Panc1 (cell line): ENCODE measurements around the gene CCDC141. TPM values are rescaled to one million over a fixed set of nuclear protein-coding genes. Genes with fewer than 3 reads are reported as not detected.

Source experiments
- ATAC-seq: fragments of 200-7000 bp; cut with Tn5 transposase; 2 replicates; pipeline ENCODE4 v1.9.1; 2020; ENCODE audit warnings: mild to moderate bottlenecking, moderate library complexity
- BruUV-seq: library from RNA; stranded (reverse); fragments of 400-500 nt; replicated peaks from 2 replicates; lab custom pipeline; 2021; lab: Mats Ljungman, UMichigan
- CTCF ChIA-PET: fragments of 300-600 bp; sonication (Branson Sonifier 250); formaldehyde crosslinking; loops from one replicate; lab custom pipeline; 2022; ENCODE audit warnings: antibody characterized with exemption; lab: Charles Lee
- POLR2A ChIA-PET: fragments of 300-600 bp; sonication (Branson Sonifier 250); formaldehyde crosslinking; loops from one replicate; lab custom pipeline; 2022; ENCODE audit warnings: antibody characterized with exemption; lab: Charles Lee
- DNase-seq: peaks from one replicate; pipeline ENCODE4 v3.0.0-alpha.2; 2010; ENCODE audit warnings: low read depth, low spot score
- H3K27ac ChIP-seq: 2 replicates; pipeline ENCODE4 v1.5.1; 2011; ENCODE audit warnings: mild to moderate bottlenecking, low read length, inconsistent platforms
- H3K27me3 ChIP-seq: fragments of 200-500 bp; sonication (Bioruptor generic); 2 replicates; pipeline ENCODE4 v1.6.0; 2014; ENCODE audit warnings: low read length, inconsistent platforms; ENCODE audit not compliant: control insufficient read depth, insufficient read depth
- H3K36me3 ChIP-seq: fragments of 200-500 bp; sonication (Bioruptor generic); 2 replicates; pipeline ENCODE4 v1.5.1; 2014; ENCODE audit warnings: inconsistent platforms, mild to moderate bottlenecking, low read length, moderate library complexity; ENCODE audit not compliant: control insufficient read depth, insufficient read depth
- H3K4me1 ChIP-seq: 2 replicates; pipeline ENCODE4 v1.5.1; 2011; ENCODE audit warnings: inconsistent platforms, mild to moderate bottlenecking, low read length, moderate library complexity; ENCODE audit not compliant: control insufficient read depth, insufficient read depth
- H3K4me3 ChIP-seq, 2 experiments: 2 replicates each; pipeline ENCODE4 v1.5.1; 2011 to 2012; ENCODE audit warnings: low read depth in 2 of 2, low read length in 2 of 2, mild to moderate bottlenecking in 2 of 2, inconsistent platforms in 1 of 2, moderate library complexity in 1 of 2
- H3K9me3 ChIP-seq: fragments of 200-500 bp; sonication (Bioruptor generic); 2 replicates; pipeline ENCODE4 v1.5.1; 2014; ENCODE audit warnings: low read depth, mild to moderate bottlenecking, inconsistent platforms, low read length, moderate library complexity; ENCODE audit not compliant: control insufficient read depth, insufficient read depth
- POLR2AphosphoS5 ChIP-seq: IDR thresholded peaks from 2 replicates; pipeline ENCODE4 v1.6.1; 2012; ENCODE audit warnings: mild to moderate bottlenecking, low read depth, low read length, moderate library complexity
- SIN3A ChIP-seq: IDR thresholded peaks from 2 replicates; pipeline ENCODE4 v1.6.1; 2012; ENCODE audit warnings: low read depth, mild to moderate bottlenecking, low read length, moderate library complexity, borderline replicate concordance; ENCODE audit not compliant: insufficient read depth
- TCF7L2 ChIP-seq: IDR thresholded peaks from 2 replicates; pipeline ENCODE4 v1.6.1; 2011; ENCODE audit warnings: mild to moderate bottlenecking, low read depth, low read length, inconsistent platforms
- in situ Hi-C: cut with HindIII; loops from 2 replicates; pipeline ENCODE4 v1.10.0; 2016; ENCODE audit warnings: low sequenced_read_pairs, low pct_unique_long_range_greater_than_20kb
- intact Hi-C: fragments of 100-400 bp; cut with micrococcal nuclease; formaldehyde crosslinking; loops from one replicate; pipeline ENCODE4 v1.10.0; 2022; ENCODE audit not compliant: unreplicated experiment
- total RNA-seq: library from RNA; stranded (reverse); gene quantifications from one replicate; pipeline ENCODE4 v1.2.1, GENCODE V29; 2021; ENCODE audit not compliant: unreplicated experiment
- TF ChIP-seq, protein P1 (sequence below), 2 experiments: IDR thresholded peaks; 2 replicates each; pipeline ENCODE4 v1.6.1; 2011 to 2012; ENCODE audit warnings: low read depth in 2 of 2, control low read depth in 1 of 2, low read length in 1 of 2, mild to moderate bottlenecking in 1 of 2, moderate library complexity in 1 of 2; ENCODE audit not compliant: insufficient read depth in 1 of 2
- TF ChIP-seq, protein P2 (sequence below): fragments of 450-650 bp; IDR thresholded peaks from 2 replicates; pipeline ENCODE4 v1.5.1; 2017; ENCODE audit warnings: mild to moderate bottlenecking

Gene CCDC141
- total RNA-seq, 1 experiment from 2014 or later, result 0.10 TPM

DNA sequence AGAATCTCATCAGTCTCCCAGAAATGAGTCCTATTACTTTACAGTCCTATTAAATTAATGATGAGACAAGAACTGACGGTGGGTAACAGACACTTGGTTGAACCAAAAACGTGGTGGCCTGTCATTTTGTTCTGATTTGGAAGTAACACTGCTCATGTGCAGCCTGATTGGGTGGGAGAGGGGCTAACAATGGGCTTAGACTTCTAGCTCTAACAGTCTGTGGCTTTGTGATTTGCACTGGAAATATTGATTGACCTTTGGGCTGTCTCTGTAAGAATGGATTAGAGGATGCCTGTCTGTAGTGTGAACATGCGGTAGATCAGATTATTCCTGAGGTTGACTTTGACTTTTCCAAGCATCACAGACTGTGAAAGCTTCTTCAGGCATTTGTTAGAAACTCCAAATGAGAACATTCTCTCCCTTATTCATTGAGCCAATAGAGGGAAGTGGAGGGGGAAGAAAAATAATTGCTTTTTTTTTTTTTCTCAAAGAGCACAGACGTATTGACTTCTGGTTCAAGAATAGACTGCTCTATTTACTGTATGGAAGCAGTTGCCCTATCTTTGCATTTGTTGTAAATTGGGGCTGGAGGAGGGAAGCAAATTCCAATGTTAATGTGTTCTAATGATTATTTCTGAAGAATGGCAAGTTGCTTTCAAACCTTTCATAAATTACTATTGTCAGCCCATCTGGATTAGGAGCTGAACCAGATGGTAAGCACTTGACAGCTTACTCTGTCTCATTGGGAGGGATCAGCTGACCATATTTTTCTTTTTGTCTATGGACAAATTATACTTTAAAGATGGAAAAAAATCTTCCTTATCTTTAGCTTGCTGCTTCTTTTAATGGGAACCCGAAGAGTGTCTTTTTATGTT is 156.9 kb downstream of the CCDC141 start:
- CTCF ChIA-PET, result interaction anchor here (0.8 kb wide), 1 partner anchor 18 kb away, joined by 7 read pairs; no protein-coding TSS in a partner anchor
- intact Hi-C loops, result no loop called here

DNA sequence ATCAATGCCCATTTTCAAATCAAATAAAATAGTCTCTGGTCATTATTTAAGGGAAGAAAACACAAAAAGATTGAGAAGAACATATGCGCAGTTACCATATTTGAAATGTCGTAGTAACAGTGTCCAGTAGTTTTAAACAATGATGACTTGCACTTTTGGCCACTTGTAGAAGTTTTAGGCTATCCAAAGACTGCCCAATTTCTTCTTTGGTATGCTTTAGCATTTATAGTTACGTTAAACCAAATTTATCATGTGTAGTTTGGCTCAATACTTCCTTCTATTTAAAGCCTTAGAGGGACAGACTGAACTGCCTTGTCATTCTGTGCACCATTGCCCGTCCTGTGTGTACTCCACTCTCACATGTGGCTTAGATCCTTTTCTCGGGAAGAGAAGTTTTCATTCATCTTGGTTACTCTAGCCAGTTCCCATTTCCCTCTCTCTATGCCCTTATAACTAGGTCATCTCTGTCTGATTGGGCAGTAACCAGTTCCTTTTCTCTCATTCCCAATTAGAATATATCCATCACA is 157.9 kb downstream of the CCDC141 start:
- intact Hi-C loops, result no loop called here
- ATAC-seq (no peak), DNase-seq (no peak)
- Histone ChIP-seq H3K27me3 (no peaks in the 10 kb centered on the region), H3K9me3 (no peaks in the 10 kb centered on the region), H3K4me1 (no peaks in the 10 kb centered on the region), H3K36me3 (no peaks in the 10 kb centered on the region), H3K4me3 (no peak overlapping the region), H3K27ac (no peak overlapping the region)
- CTCF ChIA-PET, result interaction anchor here (0.8 kb wide), 1 partner anchor 19 kb away, joined by 7 read pairs; no protein-coding TSS in a partner anchor
- in situ Hi-C loops, result no loop called here
- no TSS peak for BruUV-seq
- TF ChIP-seq POLR2AphosphoS5 (no peak), TCF7L2 (no peak), SIN3A (no peak)
- TF ChIP-seq, protein P1, sequence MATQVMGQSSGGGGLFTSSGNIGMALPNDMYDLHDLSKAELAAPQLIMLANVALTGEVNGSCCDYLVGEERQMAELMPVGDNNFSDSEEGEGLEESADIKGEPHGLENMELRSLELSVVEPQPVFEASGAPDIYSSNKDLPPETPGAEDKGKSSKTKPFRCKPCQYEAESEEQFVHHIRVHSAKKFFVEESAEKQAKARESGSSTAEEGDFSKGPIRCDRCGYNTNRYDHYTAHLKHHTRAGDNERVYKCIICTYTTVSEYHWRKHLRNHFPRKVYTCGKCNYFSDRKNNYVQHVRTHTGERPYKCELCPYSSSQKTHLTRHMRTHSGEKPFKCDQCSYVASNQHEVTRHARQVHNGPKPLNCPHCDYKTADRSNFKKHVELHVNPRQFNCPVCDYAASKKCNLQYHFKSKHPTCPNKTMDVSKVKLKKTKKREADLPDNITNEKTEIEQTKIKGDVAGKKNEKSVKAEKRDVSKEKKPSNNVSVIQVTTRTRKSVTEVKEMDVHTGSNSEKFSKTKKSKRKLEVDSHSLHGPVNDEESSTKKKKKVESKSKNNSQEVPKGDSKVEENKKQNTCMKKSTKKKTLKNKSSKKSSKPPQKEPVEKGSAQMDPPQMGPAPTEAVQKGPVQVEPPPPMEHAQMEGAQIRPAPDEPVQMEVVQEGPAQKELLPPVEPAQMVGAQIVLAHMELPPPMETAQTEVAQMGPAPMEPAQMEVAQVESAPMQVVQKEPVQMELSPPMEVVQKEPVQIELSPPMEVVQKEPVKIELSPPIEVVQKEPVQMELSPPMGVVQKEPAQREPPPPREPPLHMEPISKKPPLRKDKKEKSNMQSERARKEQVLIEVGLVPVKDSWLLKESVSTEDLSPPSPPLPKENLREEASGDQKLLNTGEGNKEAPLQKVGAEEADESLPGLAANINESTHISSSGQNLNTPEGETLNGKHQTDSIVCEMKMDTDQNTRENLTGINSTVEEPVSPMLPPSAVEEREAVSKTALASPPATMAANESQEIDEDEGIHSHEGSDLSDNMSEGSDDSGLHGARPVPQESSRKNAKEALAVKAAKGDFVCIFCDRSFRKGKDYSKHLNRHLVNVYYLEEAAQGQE (IDR thresholded peaks at IDR 0.05; ENCODE audit: insufficient read depth in 1 of 2, low read depth in 2 of 2, low read length in 1 of 2), result no peak
- TF ChIP-seq, protein P2, sequence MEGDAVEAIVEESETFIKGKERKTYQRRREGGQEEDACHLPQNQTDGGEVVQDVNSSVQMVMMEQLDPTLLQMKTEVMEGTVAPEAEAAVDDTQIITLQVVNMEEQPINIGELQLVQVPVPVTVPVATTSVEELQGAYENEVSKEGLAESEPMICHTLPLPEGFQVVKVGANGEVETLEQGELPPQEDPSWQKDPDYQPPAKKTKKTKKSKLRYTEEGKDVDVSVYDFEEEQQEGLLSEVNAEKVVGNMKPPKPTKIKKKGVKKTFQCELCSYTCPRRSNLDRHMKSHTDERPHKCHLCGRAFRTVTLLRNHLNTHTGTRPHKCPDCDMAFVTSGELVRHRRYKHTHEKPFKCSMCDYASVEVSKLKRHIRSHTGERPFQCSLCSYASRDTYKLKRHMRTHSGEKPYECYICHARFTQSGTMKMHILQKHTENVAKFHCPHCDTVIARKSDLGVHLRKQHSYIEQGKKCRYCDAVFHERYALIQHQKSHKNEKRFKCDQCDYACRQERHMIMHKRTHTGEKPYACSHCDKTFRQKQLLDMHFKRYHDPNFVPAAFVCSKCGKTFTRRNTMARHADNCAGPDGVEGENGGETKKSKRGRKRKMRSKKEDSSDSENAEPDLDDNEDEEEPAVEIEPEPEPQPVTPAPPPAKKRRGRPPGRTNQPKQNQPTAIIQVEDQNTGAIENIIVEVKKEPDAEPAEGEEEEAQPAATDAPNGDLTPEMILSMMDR, result no peak
- POLR2A ChIA-PET, result no interaction called here

More for the DNA sequence above, 156.9 kb downstream of the CCDC141 start:
- DNase-seq (no peak), ATAC-seq (no peak)
- H3K9me3 ChIP-seq, result no peaks in the 10 kb centered on the region
- H3K36me3 ChIP-seq, result no peaks in the 10 kb centered on the region
- in situ Hi-C loops, result no loop called here
- H3K4me1 ChIP-seq, result no peaks in the 10 kb centered on the region
- POLR2A ChIA-PET, result no interaction called here
- H3K27ac ChIP-seq, result no peak overlapping the region
- H3K27me3 ChIP-seq, result no peaks in the 10 kb centered on the region
- no TSS peak for BruUV-seq
- TF ChIP-seq, protein P1 (IDR thresholded peaks at IDR 0.05; ENCODE audit: insufficient read depth in 1 of 2, low read depth in 2 of 2, low read length in 1 of 2), result no peak
- TF ChIP-seq POLR2AphosphoS5, result no peak
- TF ChIP-seq SIN3A, result no peak
- no peak for TF ChIP-seq TCF7L2
- H3K4me3 ChIP-seq, result no peak overlapping the region
